Right cardiac atrium (tissue), 5 donors: Measurements from ENCODE around the gene RABGAP1L. TPM values are rescaled to one million over a fixed set of nuclear protein-coding genes. Genes with fewer than 3 reads are reported as not detected.
"Not testable (repeated sequence)": the region's sequence is repeated elsewhere in the genome, so short reads cannot be mapped to it uniquely, and the experiment has no call there.

Experiments used
- ATAC-seq, 2 donors: fragments of 200-7000 bp; cut with Tn5 transposase; one replicate each; pipeline versions ENCODE4 v1.8.0 to v1.9.1; 2020; ENCODE audit warnings: moderate library complexity in 2 of 2, mild to moderate bottlenecking in 1 of 2
- DNase-seq, 3 donors: peaks; one replicate each; pipeline ENCODE4 v3.0.0-alpha.2; 2020
- H3K27ac ChIP-seq: one replicate; pipeline ENCODE4 v1.5.1; 2013; ENCODE audit warnings: mild to moderate bottlenecking, low read length, control low read depth, moderate library complexity
- H3K27me3 ChIP-seq: one replicate; pipeline ENCODE4 v1.6.1; 2013; ENCODE audit not compliant: control insufficient read depth, insufficient read depth
- H3K4me1 ChIP-seq: one replicate; pipeline ENCODE4 v1.6.1; 2013; ENCODE audit warnings: low read length; ENCODE audit not compliant: control insufficient read depth, insufficient read depth
- H3K4me3 ChIP-seq: one replicate; pipeline ENCODE4 v1.5.1; 2013; ENCODE audit warnings: low read length, control low read depth
- H3K9me3 ChIP-seq: one replicate; pipeline ENCODE4 v1.6.1; 2013; ENCODE audit warnings: low read length; ENCODE audit not compliant: control insufficient read depth
- WGBS: extraction: QIAGEN DNeasy Blood & Tissue Kit; methylation state at CpG from one replicate; pipeline ENCODE4 v1.1.7; 2013; 5-methylcytosine and 5-hydroxymethylcytosine counted together
- intact Hi-C, 4 donors: fragments of 100-400 bp; cut with DNase I; formaldehyde crosslinking; loops; one replicate each; pipeline versions ENCODE4 v1.11.0 to v1.14.0; 2022 to 2023
- polyA plus RNA-seq: library from polyadenylated mRNA; stranded (reverse); fragments of 200-250 nt; gene quantifications from one replicate; pipeline ENCODE4 v1.2.3, GENCODE V29; 2013
- total RNA-seq, 4 donors: library from RNA; stranded (reverse); fragmentation: NEBNext Ultra II Directional; extraction: Animal tissue kit (Norgen Biotek cat#: 25700); gene quantifications; one replicate each; pipeline ENCODE4 v1.2.1, GENCODE V29; 2021
- donor health status: healthy with polysubstance abuse.
- donor health status: DM: no; HTN: yes; CAD: no.
- donor health status: DM: no; HTN: no; CAD: no.
- donor health status: DM: no; HTN: yes; CAD: no; lungs with severe emphysema.
- donor health status: DM: yes; HTN: yes; CAD: no.

Gene RABGAP1L
- total and polyA plus RNA-seq, 5 donors = 174 to 367 (median 186) TPM

- DNase-seq = no peak
- Histone ChIP-seq H3K4me3 (no peak overlapping the region), H3K27me3 (no peaks in the 10 kb centered on the region), H3K4me1 (peaks cover 1% of the 10 kb centered on the region), H3K9me3 (no peaks in the 10 kb centered on the region), H3K27ac (no peak overlapping the region)
- intact Hi-C loops = no loop called here
- WGBS = 50% methylated on average over 3 of the region's 3 CpGs
- ATAC-seq = no peak
Measured at GRCh38 chr1:174580801-174581200, 421.5 kb downstream of the RABGAP1L start.

- H3K4me3 ChIP-seq = no peak overlapping the region
- no peaks in the 10 kb centered on the region for H3K4me1 ChIP-seq
- no peak overlapping the region for H3K27ac ChIP-seq
- no peaks in the 10 kb centered on the region for H3K9me3 ChIP-seq
- DNase-seq (no peak), ATAC-seq (no peak)
- 95% methylated on average over 1 of the region's 1 CpG for WGBS
- intact Hi-C loops = no loop called here
- no peaks in the 10 kb centered on the region for H3K27me3 ChIP-seq
Measured at GRCh38 chr1:174583316-174583715, 424.0 kb downstream of the RABGAP1L start.

DNA sequence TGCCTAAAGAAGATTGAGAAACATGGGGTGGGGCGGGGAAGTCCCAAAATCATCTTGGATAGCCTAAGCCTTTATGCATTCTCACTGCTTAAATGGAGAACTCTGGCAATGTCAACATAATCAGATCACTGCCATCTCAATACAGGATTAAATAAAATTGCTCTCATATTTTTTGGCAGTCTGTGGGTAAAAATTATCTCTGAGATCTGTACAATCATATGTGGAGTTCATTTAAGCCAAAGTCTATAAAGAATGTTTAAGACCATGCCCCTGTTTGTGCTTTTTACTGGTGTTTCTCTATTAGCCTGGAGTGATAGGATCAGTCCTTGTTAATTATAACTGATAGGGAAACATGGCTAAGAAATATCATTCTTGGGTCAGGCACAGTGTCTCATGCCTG lies 424.8 kb downstream of the RABGAP1L start:
- no peak for ATAC-seq
- Histone ChIP-seq H3K27me3 (no peaks in the 10 kb centered on the region), H3K27ac (no peak overlapping the region), H3K4me1 (no peaks in the 10 kb centered on the region), H3K9me3 (no peaks in the 10 kb centered on the region), H3K4me3 (no peak overlapping the region)
- DNase-seq = no peak
- intact Hi-C loops = no loop called here
- WGBS = 100% methylated on average over 1 of the region's 1 CpG

DNA sequence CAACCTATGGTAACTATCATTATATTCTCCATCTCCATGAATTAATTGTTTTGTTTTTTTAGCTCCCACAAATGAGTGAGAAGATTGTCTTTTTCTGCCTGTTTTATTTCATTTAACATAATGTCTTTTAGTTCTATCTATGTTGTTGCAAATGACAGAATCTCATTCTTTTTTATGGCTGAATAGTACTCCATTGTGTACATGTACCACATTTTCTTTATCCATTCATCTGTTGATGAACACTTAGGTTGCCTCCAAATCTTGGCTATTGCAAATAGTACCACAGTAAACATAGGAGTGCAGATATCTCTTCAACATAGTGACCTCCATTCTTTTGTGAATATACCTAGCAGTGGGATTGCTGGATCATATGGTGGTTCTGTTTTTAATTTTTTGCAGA lies 429.3 kb downstream of the RABGAP1L start:
- intact Hi-C loops, H3K9me3 ChIP-seq, H3K27me3 ChIP-seq, DNase-seq, H3K4me1 ChIP-seq, H3K27ac ChIP-seq, ATAC-seq, H3K4me3 ChIP-seq: not testable (repeated sequence)

DNA sequence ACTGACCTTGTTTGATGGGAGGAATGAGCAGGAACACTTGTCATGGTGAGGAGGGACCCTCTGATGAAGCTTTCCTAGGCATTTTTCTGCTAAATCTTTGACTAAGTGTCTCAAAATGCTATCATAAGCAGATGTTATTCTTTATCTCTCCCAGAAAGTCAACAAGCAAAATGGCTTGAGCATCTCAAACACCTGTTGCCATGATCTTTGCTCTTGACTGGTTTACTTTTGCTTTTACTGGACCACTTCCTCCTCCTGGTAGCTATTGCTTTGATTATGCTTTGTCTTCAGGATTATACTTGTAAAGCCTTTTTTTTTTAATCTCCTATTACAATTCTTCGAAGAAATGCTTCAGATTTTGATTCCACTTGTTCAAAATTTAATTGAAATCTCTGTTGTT lies 445.9 kb downstream of the RABGAP1L start:
- DNase-seq (no peak), ATAC-seq (no peak)
- Histone ChIP-seq H3K9me3 (no peaks in the 10 kb centered on the region), H3K4me1 (no peaks in the 10 kb centered on the region), H3K27me3 (no peaks in the 10 kb centered on the region), H3K4me3 (no peak overlapping the region), H3K27ac (no peak overlapping the region)
- 94% methylated on average over 1 of the region's 1 CpG for WGBS
- intact Hi-C loops = no loop called here

DNA sequence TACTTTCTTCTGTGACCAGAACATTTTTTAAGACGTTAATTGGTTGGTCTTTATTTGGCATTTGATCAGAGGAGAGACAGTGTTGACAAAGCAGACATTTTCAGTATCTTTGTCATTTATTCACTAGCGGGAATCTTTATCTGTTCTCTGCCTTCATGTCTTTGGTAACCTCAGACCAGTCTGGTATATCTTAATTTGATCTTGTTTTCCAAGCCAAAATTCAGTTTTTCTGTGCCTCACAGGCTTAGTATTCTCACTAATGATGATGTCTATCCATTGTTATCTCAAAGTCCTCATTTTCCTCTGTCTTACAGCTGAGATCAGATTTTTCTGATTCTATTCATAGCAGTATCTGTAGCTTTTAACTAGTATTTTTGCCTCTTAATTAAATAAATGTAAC lies 447.2 kb downstream of the RABGAP1L start:
- Histone ChIP-seq H3K27me3 (no peaks in the 10 kb centered on the region), H3K4me3 (no peak overlapping the region), H3K4me1 (no peaks in the 10 kb centered on the region), H3K9me3 (no peaks in the 10 kb centered on the region), H3K27ac (no peak overlapping the region)
- no peak for ATAC-seq
- 65% methylated on average over 2 of the region's 2 CpGs for WGBS
- intact Hi-C loops = no loop called here
- no peak for DNase-seq

DNA sequence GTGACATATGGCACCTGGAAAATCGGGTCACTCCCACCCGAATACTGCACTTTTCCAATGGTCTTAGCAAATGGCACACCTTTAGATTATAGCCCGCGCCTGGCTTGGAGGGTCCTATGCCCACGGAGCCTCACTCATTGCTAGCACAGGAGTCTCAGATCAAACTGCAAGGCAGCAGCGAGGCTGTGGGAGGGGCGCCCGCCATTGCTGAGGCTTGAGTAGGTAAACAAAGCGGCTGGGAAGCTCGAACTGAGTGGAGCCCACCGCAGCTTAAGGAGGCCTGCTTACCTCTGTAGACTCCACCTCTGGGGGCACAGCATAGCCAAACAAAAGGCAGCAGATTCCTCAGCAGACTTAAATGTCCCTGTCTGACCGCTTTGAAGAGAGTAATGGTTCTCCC lies 458.6 kb downstream of the RABGAP1L start:
- 96% methylated on average over 12 of the region's 12 CpGs for WGBS
- H3K27me3 ChIP-seq, H3K4me3 ChIP-seq, H3K27ac ChIP-seq, H3K4me1 ChIP-seq, intact Hi-C loops, ATAC-seq, H3K9me3 ChIP-seq, DNase-seq: not testable (repeated sequence)

GRCh38 chr1:174623324-174624035 lies 464.2 kb downstream of the RABGAP1L start:
- H3K4me1 ChIP-seq = no peaks in the 10 kb centered on the region
- no peak for DNase-seq
- no peak overlapping the region for H3K4me3 ChIP-seq
- no peak for ATAC-seq
- H3K27me3 ChIP-seq = no peaks in the 10 kb centered on the region
- no peaks in the 10 kb centered on the region for H3K9me3 ChIP-seq
- intact Hi-C loops = no loop called here
- no peak overlapping the region for H3K27ac ChIP-seq
- 62% methylated on average over 2 of the region's 2 CpGs for WGBS

- Histone ChIP-seq H3K4me1 (no peaks in the 10 kb centered on the region), H3K27ac (no peak overlapping the region), H3K4me3 (no peak overlapping the region), H3K9me3 (no peaks in the 10 kb centered on the region), H3K27me3 (no peaks in the 10 kb centered on the region)
- intact Hi-C loops = no loop called here
- 81% methylated on average over 6 of the region's 6 CpGs for WGBS
- DNase-seq = no peak
- ATAC-seq = no peak
Measured at GRCh38 chr1:174626031-174627025, 467.0 kb downstream of the RABGAP1L start.

DNA sequence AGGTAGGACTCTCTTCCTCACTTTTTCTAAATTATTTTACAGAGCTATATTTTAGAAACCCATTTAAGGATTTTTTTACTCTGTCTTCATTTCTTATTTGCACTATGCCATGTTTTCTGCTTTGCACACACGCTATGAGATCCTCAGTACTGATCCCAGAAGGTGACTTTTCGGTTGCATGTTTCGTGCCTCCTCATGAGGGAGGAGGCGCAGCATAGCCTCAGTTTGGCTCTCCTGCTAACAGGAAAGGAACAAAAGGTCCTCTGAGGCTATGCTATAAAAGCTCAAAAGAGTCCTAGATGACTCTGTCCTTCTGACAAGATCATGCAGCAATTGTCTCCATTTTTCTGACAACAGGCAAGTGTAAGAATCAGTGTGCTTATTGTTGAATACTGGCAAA lies 478.2 kb downstream of the RABGAP1L start:
- H3K9me3 ChIP-seq = no peaks in the 10 kb centered on the region
- no peak overlapping the region for H3K4me3 ChIP-seq
- ATAC-seq (no peak), DNase-seq (no peak)
- no peaks in the 10 kb centered on the region for H3K27me3 ChIP-seq
- H3K4me1 ChIP-seq = no peaks in the 10 kb centered on the region
- intact Hi-C loops = no loop called here
- 91% methylated on average over 4 of the region's 4 CpGs for WGBS
- H3K27ac ChIP-seq = no peak overlapping the region

DNA sequence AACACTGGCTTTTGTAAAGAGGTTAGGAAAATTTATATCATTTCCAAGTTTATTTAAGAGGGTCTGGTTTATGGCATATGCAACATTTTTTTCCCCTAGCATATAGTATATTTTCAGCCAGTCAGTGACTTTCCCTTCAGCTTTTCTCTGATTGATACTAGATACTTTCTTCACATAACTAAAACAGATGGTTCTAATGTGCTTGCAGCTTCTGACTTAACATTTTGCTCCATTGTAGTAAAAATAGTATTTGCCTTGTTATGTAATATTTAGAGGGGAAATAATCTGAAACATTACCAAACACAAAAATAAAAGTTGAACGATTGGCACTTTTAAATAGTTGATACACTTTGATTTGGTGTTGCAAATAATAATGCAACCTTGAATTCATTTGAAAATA lies 480.1 kb downstream of the RABGAP1L start:
- WGBS = 78% methylated on average over 1 of the region's 1 CpG
- ATAC-seq (no peak), DNase-seq (no peak)
- no peaks in the 10 kb centered on the region for H3K4me1 ChIP-seq
- H3K27me3 ChIP-seq = no peaks in the 10 kb centered on the region
- intact Hi-C loops = no loop called here
- H3K9me3 ChIP-seq = no peaks in the 10 kb centered on the region
- H3K27ac ChIP-seq = no peak overlapping the region
- H3K4me3 ChIP-seq = no peak overlapping the region
